Adipocyte (in vitro differentiated cells): ENCODE data around the gene LGR4.
A peak's percentile ranks its signal among the peaks of the same experiment; 100 is the strongest.

Source experiments
- DNase-seq: peaks from one replicate; pipeline ENCODE4 v3.0.0-alpha.2; 2015; ENCODE audit warnings: low read depth
- H3K27me3 ChIP-seq: replicated peaks from 2 replicates; pipeline ENCODE4 v1.7.0; 2013; ENCODE audit warnings: mild to moderate bottlenecking, low read length, moderate library complexity; ENCODE audit not compliant: control insufficient read depth, insufficient read depth
- H3K36me3 ChIP-seq: 2 replicates; pipeline ENCODE4 v1.7.0; 2013; ENCODE audit warnings: low read length, mild to moderate bottlenecking, moderate library complexity; ENCODE audit not compliant: control insufficient read depth, insufficient read depth, severe bottlenecking
- H3K4me1 ChIP-seq: 2 replicates; pipeline ENCODE4 v1.7.0; 2013; ENCODE audit warnings: mild to moderate bottlenecking, low read length, moderate library complexity; ENCODE audit not compliant: control insufficient read depth, insufficient read depth
- H3K4me3 ChIP-seq: 2 replicates; pipeline ENCODE4 v1.7.0; 2013; ENCODE audit warnings: mild to moderate bottlenecking, low read length, moderate library complexity
- H3K9ac ChIP-seq: 2 replicates; pipeline ENCODE4 v1.7.0; 2013; ENCODE audit warnings: mild to moderate bottlenecking, low read length, moderate library complexity
- H3K9me3 ChIP-seq: 2 replicates; pipeline ENCODE4 v1.7.0; 2013; ENCODE audit warnings: mild to moderate bottlenecking, low read length, moderate library complexity; ENCODE audit not compliant: control insufficient read depth

Gene LGR4

DNA sequence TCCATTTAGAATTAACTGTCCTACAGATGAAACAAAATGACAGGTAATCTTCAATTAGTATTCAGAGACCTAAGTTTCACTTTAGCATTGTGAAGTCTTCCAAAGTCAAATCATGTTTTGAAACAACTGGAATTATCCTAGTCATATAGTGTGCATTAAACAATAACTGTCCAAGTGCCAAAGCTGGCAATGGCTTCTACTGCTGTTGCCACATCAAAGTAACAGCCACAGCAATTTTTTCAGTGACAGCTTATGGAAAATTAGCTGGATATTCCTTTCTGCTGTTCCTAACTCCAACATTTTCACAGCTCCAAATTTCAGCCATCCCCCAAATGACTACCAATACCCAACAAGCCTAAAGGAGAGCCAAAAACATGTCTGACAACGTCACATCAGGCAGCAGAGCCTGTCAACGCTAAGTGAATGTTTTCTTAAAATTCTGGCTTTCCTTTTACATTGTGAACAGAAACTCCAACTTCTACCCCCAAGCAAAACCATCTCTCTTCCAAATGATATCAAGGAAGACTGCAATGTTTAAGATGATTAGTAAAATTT is 64.3 kb downstream of the LGR4 start:
- Histone ChIP-seq H3K4me1 (peaks cover 41% of the 10 kb centered on the region), H3K36me3 (no peaks in the 10 kb centered on the region), H3K9ac (peak overlapping the region; percentile 4), H3K4me3 (no peak overlapping the region), H3K9me3 (no peaks in the 10 kb centered on the region), H3K27me3 (no peaks in the 10 kb centered on the region)
- DNase-seq = no peak

DNA sequence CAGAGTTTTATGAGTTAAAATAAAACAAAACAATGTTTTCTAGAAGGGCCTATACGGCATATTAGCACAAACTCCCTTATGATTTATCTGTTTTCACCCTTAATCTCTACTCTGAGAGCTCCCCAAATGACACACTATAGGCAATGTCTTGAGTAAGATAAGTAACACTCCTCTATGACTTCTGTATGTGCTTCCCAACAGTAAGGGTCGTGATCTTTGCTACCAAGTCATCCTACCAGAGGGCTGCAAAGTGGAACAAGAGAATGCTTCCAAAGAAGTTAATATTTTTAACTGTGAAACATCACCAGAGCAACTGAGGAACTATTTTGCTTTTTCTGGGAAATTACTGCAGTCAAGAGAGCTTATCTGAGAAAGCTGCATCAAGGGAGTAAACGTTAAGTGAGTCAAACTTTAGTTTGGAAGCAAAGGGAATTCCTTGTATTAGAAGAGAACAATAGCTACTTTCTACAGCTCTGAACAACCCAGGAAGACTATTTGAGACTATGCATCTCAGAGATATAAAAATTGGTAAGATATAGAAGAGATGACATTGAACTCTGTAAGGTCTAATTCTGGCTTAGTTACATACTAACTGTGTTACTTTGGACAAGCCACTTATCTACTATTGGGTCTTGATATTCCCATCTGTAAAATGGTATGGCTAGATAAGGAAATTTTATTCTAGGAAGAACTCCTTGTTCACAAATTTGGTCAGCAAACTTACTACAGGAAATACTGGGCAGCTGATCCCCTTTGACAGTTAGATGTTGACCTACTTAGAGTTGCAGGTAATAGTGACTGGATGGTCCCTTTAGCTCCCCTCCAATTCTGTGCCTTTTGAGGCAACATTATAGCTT is 65.9 kb downstream of the LGR4 start:
- H3K4me3 ChIP-seq = no peak overlapping the region
- H3K36me3 ChIP-seq = no peaks in the 10 kb centered on the region
- H3K9ac ChIP-seq = no peak overlapping the region
- H3K27me3 ChIP-seq = no peaks in the 10 kb centered on the region
- peaks cover 41% of the 10 kb centered on the region for H3K4me1 ChIP-seq
- no peak for DNase-seq
- H3K9me3 ChIP-seq = no peaks in the 10 kb centered on the region

DNA sequence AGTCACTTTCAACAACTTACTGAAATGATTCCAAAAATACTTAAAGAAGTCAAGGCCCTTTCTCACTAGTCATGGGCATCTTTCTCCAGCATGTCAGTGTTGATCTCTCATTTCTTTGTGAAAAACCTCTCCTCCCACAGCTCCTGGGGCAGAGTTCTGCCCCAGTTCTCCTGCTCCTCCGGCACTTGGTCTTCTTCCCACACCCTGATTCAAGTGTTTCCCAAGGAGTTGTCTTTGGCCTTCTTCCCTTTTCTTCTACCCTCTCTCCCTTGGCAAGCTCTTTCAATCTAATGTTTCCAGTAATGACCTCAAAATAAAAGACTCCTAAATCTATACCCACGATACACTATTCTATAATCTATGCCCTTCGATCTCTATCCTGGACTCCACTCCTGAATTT is 67.5 kb downstream of the LGR4 start:
- no peaks in the 10 kb centered on the region for H3K36me3 ChIP-seq
- peaks cover 41% of the 10 kb centered on the region for H3K4me1 ChIP-seq
- H3K9me3 ChIP-seq = no peaks in the 10 kb centered on the region
- no peak for DNase-seq
- H3K27me3 ChIP-seq = no peaks in the 10 kb centered on the region
- no peak overlapping the region for H3K4me3 ChIP-seq
- H3K9ac ChIP-seq = no peak overlapping the region

DNA sequence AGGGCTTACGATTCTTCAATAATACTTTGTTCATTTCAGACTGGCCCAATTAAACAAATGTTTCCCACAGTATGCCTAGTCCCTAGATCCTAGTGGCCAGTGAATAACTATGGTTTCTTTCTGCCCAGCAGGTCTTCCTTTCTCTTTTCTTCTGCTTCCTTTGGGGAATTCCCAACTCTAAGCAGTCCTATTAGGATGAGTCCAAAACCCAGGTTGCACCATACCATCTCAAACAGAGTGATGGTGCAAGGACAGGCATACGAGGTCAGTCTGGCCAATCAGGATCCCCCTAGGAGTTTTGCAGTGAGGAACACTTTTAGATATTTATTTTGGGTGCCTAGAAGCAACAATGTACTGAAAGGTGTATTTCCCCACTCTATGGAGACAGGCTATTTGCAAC is 68.2 kb downstream of the LGR4 start:
- H3K36me3 ChIP-seq = no peaks in the 10 kb centered on the region
- H3K27me3 ChIP-seq = no peaks in the 10 kb centered on the region
- DNase-seq = no peak
- H3K4me1 ChIP-seq = peaks cover 34% of the 10 kb centered on the region
- H3K9me3 ChIP-seq = no peaks in the 10 kb centered on the region
- H3K4me3 ChIP-seq = no peak overlapping the region
- no peak overlapping the region for H3K9ac ChIP-seq

DNA sequence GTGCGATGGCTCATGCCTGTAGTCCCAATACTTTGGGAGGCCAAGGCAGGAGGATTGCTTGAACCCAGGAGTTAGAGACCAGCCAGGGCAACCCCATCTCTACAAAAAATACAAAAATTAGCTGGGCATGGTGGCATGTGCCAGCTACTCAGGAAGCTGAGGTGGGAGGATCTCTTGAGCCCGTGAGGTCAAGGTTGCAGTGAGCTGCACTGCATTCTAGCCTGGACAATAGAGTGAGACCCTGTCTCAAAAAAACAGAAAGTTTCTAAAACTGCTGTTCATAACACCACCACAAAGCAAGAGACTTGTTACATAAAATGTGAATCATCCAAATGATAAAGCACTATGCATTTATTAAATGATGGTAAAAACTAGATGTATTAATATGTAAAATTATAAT is 69.4 kb downstream of the LGR4 start:
- H3K27me3 ChIP-seq = no peaks in the 10 kb centered on the region
- no peaks in the 10 kb centered on the region for H3K36me3 ChIP-seq
- no peak overlapping the region for H3K9ac ChIP-seq
- no peak for DNase-seq
- peaks cover 23% of the 10 kb centered on the region for H3K4me1 ChIP-seq
- H3K9me3 ChIP-seq = no peaks in the 10 kb centered on the region
- H3K4me3 ChIP-seq = no peak overlapping the region

DNA sequence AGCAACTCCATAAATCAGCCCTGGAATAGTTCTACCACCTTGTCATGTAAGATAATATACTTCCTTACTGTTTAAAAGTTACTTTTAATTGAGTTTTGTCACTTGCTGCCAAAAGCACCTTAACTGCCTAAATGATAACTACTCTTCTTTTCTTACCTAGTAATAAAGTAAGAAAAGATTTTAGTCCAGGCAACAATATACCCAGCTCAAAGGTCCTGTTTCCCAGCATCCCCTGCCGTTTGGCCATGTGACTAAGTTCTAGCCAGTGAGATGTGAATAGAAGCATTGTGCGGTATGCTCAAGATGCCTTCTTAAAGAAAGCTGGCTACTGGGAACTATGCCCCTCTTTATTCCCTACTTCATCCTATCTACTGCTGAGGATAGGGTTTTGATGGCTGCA is 70.1 kb downstream of the LGR4 start:
- Histone ChIP-seq H3K9ac (no peak overlapping the region), H3K36me3 (no peaks in the 10 kb centered on the region), H3K4me3 (no peak overlapping the region), H3K9me3 (no peaks in the 10 kb centered on the region), H3K4me1 (peaks cover 21% of the 10 kb centered on the region), H3K27me3 (no peaks in the 10 kb centered on the region)
- no peak for DNase-seq

DNA sequence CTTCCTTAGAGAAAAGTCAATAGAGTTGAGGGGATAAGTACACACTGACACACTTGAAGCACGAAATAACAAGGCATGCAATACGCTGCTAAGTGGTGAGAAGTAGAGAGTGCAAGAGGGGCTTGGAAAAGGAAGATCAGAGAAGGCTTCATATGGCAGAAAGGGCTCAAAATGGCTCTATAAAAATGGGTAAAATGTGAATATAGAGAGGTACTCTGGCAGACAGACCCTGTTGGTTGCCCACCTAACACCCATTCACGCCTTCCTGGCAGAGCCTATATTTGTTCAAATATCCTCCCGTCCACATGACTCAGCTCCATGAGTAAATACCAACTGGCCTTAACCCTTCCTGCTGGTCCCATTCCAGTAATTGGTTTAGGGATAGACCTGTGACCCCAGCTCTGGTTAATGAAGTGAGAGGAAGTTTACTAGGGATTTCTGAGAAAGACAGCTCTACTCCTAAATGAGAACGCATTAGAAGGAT is 70.7 kb downstream of the LGR4 start:
- no peak overlapping the region for H3K9ac ChIP-seq
- no peaks in the 10 kb centered on the region for H3K27me3 ChIP-seq
- DNase-seq = no peak
- H3K36me3 ChIP-seq = no peaks in the 10 kb centered on the region
- no peak overlapping the region for H3K4me3 ChIP-seq
- H3K4me1 ChIP-seq = peaks cover 21% of the 10 kb centered on the region
- no peaks in the 10 kb centered on the region for H3K9me3 ChIP-seq

DNA sequence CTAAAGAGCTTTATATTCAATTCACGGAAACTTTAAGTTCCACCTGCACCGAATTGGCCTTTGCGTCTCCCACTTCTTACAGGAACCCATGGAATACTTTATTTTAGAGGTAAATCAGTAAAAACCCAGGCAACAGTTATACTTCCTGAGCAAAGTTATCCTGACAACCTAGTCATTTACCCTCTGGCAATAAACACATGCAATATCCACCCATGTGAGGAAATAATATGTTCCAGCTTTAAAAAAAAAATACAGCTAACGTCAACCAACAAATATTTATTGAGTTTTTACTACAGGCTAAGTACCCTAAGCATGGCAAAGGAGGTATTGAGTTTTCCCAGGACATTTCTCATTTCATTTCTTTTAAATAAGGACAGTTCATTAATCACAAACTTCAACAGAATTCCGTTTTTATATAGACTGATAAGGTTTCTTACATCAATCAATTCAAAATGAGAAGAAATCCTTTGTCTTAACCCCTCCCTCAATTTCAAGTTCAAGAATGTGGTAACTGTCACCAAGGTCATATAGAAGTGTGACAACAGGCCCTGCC is 71.2 kb downstream of the LGR4 start:
- peak; percentile 62 for DNase-seq
- Histone ChIP-seq H3K9ac (no peak overlapping the region), H3K4me1 (peaks cover 16% of the 10 kb centered on the region), H3K27me3 (no peaks in the 10 kb centered on the region), H3K9me3 (no peaks in the 10 kb centered on the region), H3K36me3 (no peaks in the 10 kb centered on the region), H3K4me3 (no peak overlapping the region)

DNA sequence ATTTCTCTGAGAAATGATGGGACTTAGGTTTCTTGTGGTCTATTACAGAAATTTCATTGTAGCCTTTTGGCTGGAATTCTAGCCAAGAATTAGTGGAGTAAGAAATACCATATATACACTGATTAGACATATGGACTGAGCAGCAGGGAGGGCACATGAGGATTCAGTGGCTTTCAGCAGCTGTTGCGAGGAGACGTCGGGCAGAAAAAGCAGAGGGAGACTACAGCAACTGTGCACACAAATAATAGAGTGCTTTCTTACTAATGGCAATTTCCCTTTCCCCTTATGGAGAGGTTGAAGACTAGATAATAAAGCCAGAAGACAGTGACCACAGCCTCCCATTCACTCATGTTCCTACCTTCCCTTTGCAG is 74.2 kb downstream of the LGR4 start:
- no peak for DNase-seq
- peaks cover 4% of the 10 kb centered on the region for H3K4me1 ChIP-seq
- H3K36me3 ChIP-seq = no peaks in the 10 kb centered on the region

DNA sequence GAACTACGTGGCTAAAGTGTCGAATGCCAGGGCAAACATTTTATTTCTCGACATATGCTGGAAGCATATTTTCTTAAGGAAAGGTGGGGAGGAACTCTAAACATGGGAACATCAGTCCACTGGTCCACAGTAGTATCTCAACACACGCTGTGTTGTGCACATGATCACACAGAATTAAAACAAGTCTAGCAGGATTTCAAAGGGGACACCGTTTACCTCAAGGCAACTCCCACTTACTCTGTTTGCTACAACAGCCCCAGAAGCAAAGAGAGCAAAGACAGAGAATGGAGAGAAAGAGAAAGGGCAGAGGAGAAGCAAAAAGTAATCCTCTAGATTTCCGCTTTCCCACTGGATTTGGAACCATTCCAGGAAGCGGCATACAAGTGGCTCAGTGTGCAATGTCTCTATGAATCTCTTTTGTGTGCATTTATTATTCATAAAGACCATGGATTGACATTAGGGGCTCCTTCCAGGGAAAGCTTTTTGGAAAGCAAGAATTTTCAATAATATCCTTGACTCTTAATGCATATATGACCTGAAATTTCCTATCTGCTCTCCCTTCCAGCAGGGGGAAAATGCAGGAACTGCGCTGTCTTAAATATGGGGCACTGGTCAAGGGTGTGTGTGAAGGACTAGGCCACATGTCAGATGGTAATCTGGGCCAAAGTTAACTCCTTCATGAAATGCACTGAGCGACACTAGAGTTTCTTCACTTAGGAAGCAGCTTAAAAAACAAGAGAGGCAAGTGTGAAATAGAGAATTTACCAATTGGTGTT is 74.8 kb downstream of the LGR4 start:
- H3K9ac ChIP-seq = no peak overlapping the region
- H3K4me3 ChIP-seq = no peak overlapping the region
- H3K36me3 ChIP-seq = no peaks in the 10 kb centered on the region
- DNase-seq = no peak
- no peaks in the 10 kb centered on the region for H3K27me3 ChIP-seq
- H3K4me1 ChIP-seq = peaks cover 8% of the 10 kb centered on the region
- no peaks in the 10 kb centered on the region for H3K9me3 ChIP-seq

More for the DNA sequence above, 74.2 kb downstream of the LGR4 start:
- no peak overlapping the region for H3K4me3 ChIP-seq
- no peaks in the 10 kb centered on the region for H3K9me3 ChIP-seq
- no peaks in the 10 kb centered on the region for H3K27me3 ChIP-seq
- H3K9ac ChIP-seq = no peak overlapping the region

DNA sequence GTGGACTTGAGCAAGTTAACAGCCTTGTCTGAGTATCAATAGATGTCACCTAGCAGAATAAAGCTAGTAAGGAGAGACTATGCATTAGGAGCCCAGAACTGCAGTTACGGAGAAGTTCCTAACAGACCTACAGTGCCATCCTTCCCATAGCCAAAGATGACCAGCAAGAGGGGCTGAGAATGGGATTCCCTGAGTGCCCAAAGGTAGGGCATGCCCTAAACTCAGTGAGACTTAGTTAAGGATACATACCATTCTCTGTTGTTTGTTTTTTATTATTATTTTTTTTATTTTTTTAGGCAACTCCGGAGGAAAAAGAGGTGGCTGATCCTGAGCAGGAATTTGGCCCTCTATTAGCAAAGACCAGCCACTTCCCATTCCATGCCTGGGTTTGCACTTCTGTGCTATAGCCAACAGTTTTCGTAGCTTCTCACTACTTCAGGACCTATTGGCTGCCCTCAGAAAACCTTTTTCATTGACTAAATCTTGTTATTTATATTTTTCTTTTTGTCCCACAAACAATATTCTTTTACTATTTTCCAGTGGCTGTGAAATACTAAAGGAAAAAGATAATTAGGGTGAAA is 76.2 kb downstream of the LGR4 start:
- no peaks in the 10 kb centered on the region for H3K36me3 ChIP-seq
- H3K4me3 ChIP-seq = no peak overlapping the region
- no peak overlapping the region for H3K9ac ChIP-seq
- no peak for DNase-seq
- peaks cover 14% of the 10 kb centered on the region for H3K4me1 ChIP-seq
- H3K27me3 ChIP-seq = no peaks in the 10 kb centered on the region
- H3K9me3 ChIP-seq = no peaks in the 10 kb centered on the region
